GM12873 (cell line): ENCODE data around the gene MPIG6B.
A peak's percentile ranks its signal among the peaks of the same experiment; 100 is the strongest.

ENCODE experiments used
- CTCF ChIP-seq: IDR thresholded peaks from 2 replicates; pipeline ENCODE4 v1.5.1; 2012; ENCODE audit warnings: low read depth, mild to moderate bottlenecking, moderate library complexity, low read length, control low read depth; ENCODE audit not compliant: insufficient read depth; ENCODE audit errors: missing control alignments

MPIG6B gene

GRCh38 chr6:31768363-31769257, 45.4 kb downstream of the MPIG6B start:
- TF ChIP-seq CTCF, result no peak

GRCh38 chr6:31769684-31770371, 46.7 kb downstream of the MPIG6B start:
- peak; percentile 93 for TF ChIP-seq CTCF

- TF ChIP-seq CTCF, result no peak
Measured at GRCh38 chr6:31770860-31771259, 47.7 kb downstream of the MPIG6B start.

GRCh38 chr6:31771992-31772358, 48.8 kb downstream of the MPIG6B start:
- no peak for TF ChIP-seq CTCF

DNA sequence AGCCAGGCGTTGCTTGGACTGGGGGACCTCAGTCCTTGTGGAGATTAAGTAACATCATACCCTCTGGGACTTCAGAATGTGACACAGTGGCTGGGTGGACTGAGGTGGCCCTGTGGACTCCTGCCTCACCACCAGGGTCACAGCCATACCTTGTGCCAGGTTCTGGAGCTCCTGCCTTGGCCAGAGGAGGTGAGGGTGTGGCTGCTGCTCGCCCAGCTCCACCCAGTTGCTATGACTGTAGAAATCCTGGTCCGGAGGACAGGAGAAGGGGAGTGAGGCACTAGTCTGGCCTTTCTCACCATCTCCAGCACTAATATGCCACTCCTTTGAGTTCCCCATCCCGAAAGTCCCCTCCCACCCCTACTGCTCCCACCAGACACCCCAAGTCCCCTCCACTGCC, 52.0 kb downstream of the MPIG6B start:
- no peak for TF ChIP-seq CTCF

DNA sequence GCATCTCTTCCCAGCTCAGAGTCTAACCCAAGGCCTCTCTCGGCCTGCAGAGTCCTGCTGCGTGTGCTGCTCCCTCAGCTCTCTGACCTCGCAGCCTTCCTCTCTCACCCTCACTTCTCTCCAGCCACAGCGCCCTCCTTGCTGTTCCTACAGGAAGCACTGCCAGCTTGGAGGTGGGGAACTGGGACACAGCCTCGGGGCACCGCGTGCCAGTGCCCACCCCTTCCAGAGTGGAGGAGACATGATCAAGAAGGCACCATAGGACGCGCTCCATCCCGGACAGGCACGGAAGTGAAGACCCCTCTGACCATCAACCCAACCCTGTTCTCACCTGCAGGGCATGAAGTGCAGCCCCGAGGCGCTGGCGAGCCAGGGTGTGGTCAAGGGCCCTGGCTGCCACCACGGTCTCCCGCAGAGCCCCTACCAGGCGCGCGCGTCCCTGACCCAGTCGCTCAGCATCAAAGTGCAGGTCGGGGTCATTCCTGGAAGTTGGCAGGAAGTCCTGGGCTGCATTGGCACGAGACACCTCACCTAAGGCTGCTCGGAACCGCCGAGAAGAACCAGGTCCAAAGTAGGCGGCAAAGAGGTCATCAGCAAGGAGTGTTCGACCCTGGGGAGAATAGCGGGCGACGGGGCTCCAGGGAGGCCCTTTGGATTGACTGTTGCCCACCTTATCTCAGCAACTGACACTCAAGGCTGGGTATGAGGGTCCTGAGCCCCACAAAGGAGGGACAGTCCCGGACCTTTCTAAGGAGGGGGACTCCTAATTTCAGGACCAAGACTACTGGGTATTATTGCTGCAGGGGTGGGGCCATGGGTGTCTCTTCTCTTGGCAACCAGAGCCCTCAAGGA, 52.7 kb downstream of the MPIG6B start:
- no peak for TF ChIP-seq CTCF
